ENCODE results near the gene MRI1. TPM values are rescaled to one million over a fixed set of nuclear protein-coding genes. Genes with fewer than 3 reads are reported as not detected.

MRI1 gene
- total RNA-seq, 1 experiment from 2014 or later: 19.6 TPM

- CTCF ChIA-PET: interaction anchor here (1.2 to 1.3 kb wide), 3 partner anchors 37 to 65 kb away, joined by 3 read pairs; no protein-coding TSS in a partner anchor
- Histone ChIP-seq H3K4me3 (replicated peaks in 1 of 2; ENCODE audit: low read depth in 1 of 2, low read length in 2 of 2) (no peak overlapping the region), H3K27ac (ENCODE audit: low read depth, low read length) (peak overlapping the region; percentile 32), H3K27me3 (ENCODE audit: insufficient read depth, low read length) (no peaks in the 10 kb centered on the region), H3K4me1 (ENCODE audit: control insufficient read depth in 1 of 2, insufficient read depth in 2 of 2, low read length in 2 of 2) (peaks cover 36 to 52% of the 10 kb centered on the region in 2 experiments), H3K9me2 (ENCODE audit: insufficient read depth) (no peaks in the 10 kb centered on the region), H3K9ac (ENCODE audit: low read length) (peak overlapping the region; percentile 41; the same call in 1 of the 2 replicates), H3K79me2 (ENCODE audit: insufficient read depth, low read length) (peaks cover 6% of the 10 kb centered on the region; the same call in 1 of the 2 replicates), H3K36me3 (ENCODE audit: control insufficient read depth in 1 of 2, insufficient read depth in 2 of 2, low read length in 2 of 2) (no peaks in the 10 kb centered on the region), H3K4me2 (ENCODE audit: low read length) (peak overlapping the region; percentile 93), H3K9me3 (ENCODE audit: control insufficient read depth in 1 of 2, insufficient read depth in 1 of 2, low read depth in 1 of 2, low read length in 2 of 2) (no peaks in the 10 kb centered on the region), H2AFZ (ENCODE audit: low read depth, low read length, poor library complexity, severe bottlenecking) (no peak overlapping the region), H4K20me1 (ENCODE audit: insufficient read depth) (no peaks in the 10 kb centered on the region)
- RAD21 ChIA-PET (ENCODE audit: low non-redundant PET in 1 of 2, low total read pairs in 2 of 2, uncharacterized antibody in 2 of 2, unreplicated experiment in 2 of 2): interaction anchor here in 1 of 2 experiments (1.8 kb wide), 1 partner anchor 64 kb away, joined by 4 read pairs; no protein-coding TSS in a partner anchor
- peak; percentile 96 for TF ChIP-seq CEBPB (IDR thresholded peaks at IDR 0.05; ENCODE audit: low read depth)
- no peak for TF ChIP-seq POLR2AphosphoS5 (IDR thresholded peaks at IDR 0.05; ENCODE audit: low read depth, low read length)
- DNase-seq (ENCODE audit: low read depth, low spot score) (no peak), ATAC-seq (no peak)
- no TSS peak for BruUV-seq (replicated peaks)
- intact Hi-C loops (cut with micrococcal nuclease): loop anchor here (5.0 kb wide), 1 partner anchor 44 kb away; no protein-coding TSS in a partner anchor
- POLR2A ChIA-PET: interaction anchor here (0.6 to 1.6 kb wide), 4 partner anchors 55 to 75 kb away, joined by 3 to 8 read pairs (median 4); no protein-coding TSS in a partner anchor
These were observed 33.5 kb downstream of the MRI1 start for GRCh38 chr19:13797870-13798269.

GRCh38 chr19:13799669-13800068, 35.3 kb downstream of the MRI1 start:
- ChIA-PET RAD21 (ENCODE audit: low non-redundant PET in 1 of 2, low total read pairs in 2 of 2, uncharacterized antibody in 2 of 2, unreplicated experiment in 2 of 2) (no interaction called here), POLR2A (interaction anchor here (0.6 kb wide), 1 partner anchor 48 kb away, joined by 4 read pairs; no protein-coding TSS in a partner anchor), CTCF (no interaction called here)
- Histone ChIP-seq H3K9me2 (ENCODE audit: insufficient read depth) (no peaks in the 10 kb centered on the region), H4K20me1 (ENCODE audit: insufficient read depth) (no peaks in the 10 kb centered on the region), H3K9me3 (ENCODE audit: control insufficient read depth in 1 of 2, insufficient read depth in 1 of 2, low read depth in 1 of 2, low read length in 2 of 2) (no peaks in the 10 kb centered on the region), H3K79me2 (ENCODE audit: insufficient read depth, low read length) (peaks cover 6% of the 10 kb centered on the region; the same call in 1 of the 2 replicates), H3K4me3 (replicated peaks in 1 of 2; ENCODE audit: low read depth in 1 of 2, low read length in 2 of 2) (no peak overlapping the region), H3K27me3 (ENCODE audit: insufficient read depth, low read length) (no peaks in the 10 kb centered on the region), H3K4me2 (ENCODE audit: low read length) (no peak overlapping the region), H3K36me3 (ENCODE audit: control insufficient read depth in 1 of 2, insufficient read depth in 2 of 2, low read length in 2 of 2) (no peaks in the 10 kb centered on the region), H3K9ac (ENCODE audit: low read length) (no peak overlapping the region), H3K4me1 (ENCODE audit: control insufficient read depth in 1 of 2, insufficient read depth in 2 of 2, low read length in 2 of 2) (peaks cover 31 to 49% of the 10 kb centered on the region in 2 experiments), H2AFZ (ENCODE audit: low read depth, low read length, poor library complexity, severe bottlenecking) (no peak overlapping the region), H3K27ac (ENCODE audit: low read depth, low read length) (no peak overlapping the region)
- TF ChIP-seq ZBTB33 (IDR thresholded peaks at IDR 0.05; ENCODE audit: extremely low read depth, insufficient replicate concordance, low read length) (no peak), ZFX (IDR thresholded peaks at IDR 0.05) (no peak), POLR2A (IDR thresholded peaks at IDR 0.05; ENCODE audit: borderline replicate concordance, extremely low read depth, insufficient read depth, insufficient read length) (no peak), SIN3A (IDR thresholded peaks at IDR 0.05; ENCODE audit: low read depth) (no peak), SP1 (IDR thresholded peaks at IDR 0.05; ENCODE audit: low read depth) (no peak), MAX (IDR thresholded peaks at IDR 0.05) (no peak), POLR2AphosphoS5 (IDR thresholded peaks at IDR 0.05; ENCODE audit: low read depth, low read length) (no peak), ATF3 (IDR thresholded peaks at IDR 0.05) (no peak), RAD21 (IDR thresholded peaks at IDR 0.05; ENCODE audit: low read depth) (no peak), EGR1 (IDR thresholded peaks at IDR 0.05; ENCODE audit: low read depth) (no peak), CBX3 (IDR thresholded peaks at IDR 0.05; ENCODE audit: low read depth) (no peak), ELF1 (IDR thresholded peaks at IDR 0.05; ENCODE audit: borderline replicate concordance, low read depth) (no peak)
- ATAC-seq: no peak
- intact Hi-C loops (cut with micrococcal nuclease): loop anchor here (5.0 kb wide), 1 partner anchor 43 kb away; no protein-coding TSS in a partner anchor
- no peak for DNase-seq (ENCODE audit: low read depth, low spot score)
- no TSS peak for BruUV-seq (replicated peaks)
